Ectodermal cell (in vitro differentiated cells): ENCODE data around the gene ROR1.
"Not testable (repeated sequence)": the region's sequence is repeated elsewhere in the genome, so short reads cannot be mapped to it uniquely, and the experiment has no call there.

ENCODE experiments used
- H3K27ac ChIP-seq: 2 replicates; pipeline ENCODE4 v1.7.0; 2013; ENCODE audit warnings: mild to moderate bottlenecking, low read depth, low read length; ENCODE audit not compliant: insufficient read depth, poor library complexity, severe bottlenecking
- H3K27me3 ChIP-seq: 2 replicates; pipeline ENCODE4 v1.7.0; 2013; ENCODE audit warnings: mild to moderate bottlenecking, low read length; ENCODE audit not compliant: insufficient read depth, control insufficient read depth, poor library complexity, severe bottlenecking
- H3K36me3 ChIP-seq: one replicate; pipeline ENCODE4 v1.7.0; 2013; ENCODE audit warnings: low read length; ENCODE audit not compliant: control insufficient read depth, insufficient read depth
- H3K4me1 ChIP-seq: one replicate; pipeline ENCODE4 v1.7.0; 2013; ENCODE audit warnings: low read length; ENCODE audit not compliant: control insufficient read depth, insufficient read depth
- H3K4me3 ChIP-seq: 2 replicates; pipeline ENCODE4 v1.7.0; 2013; ENCODE audit warnings: low read depth, low read length, control low read depth; ENCODE audit not compliant: insufficient read depth
- H3K9me3 ChIP-seq: 2 replicates; pipeline ENCODE4 v1.7.0; 2013; ENCODE audit warnings: mild to moderate bottlenecking, low read length, moderate library complexity; ENCODE audit not compliant: control insufficient read depth
- WGBS, 2 experiments: methylation state at CpG; one replicate each; pipeline ENCODE4 v1.1.7; 2013; ENCODE audit warnings: missing lambda C conversion rate in 2 of 2; 5-methylcytosine and 5-hydroxymethylcytosine counted together

The ROR1 gene

GRCh38 chr1:63799820-63800219 lies 26.0 kb downstream of the ROR1 start:
- Histone ChIP-seq H3K27ac (no peak overlapping the region), H3K4me1 (peaks cover 25% of the 10 kb centered on the region), H3K27me3 (no peaks in the 10 kb centered on the region), H3K36me3 (no peaks in the 10 kb centered on the region), H3K9me3 (no peaks in the 10 kb centered on the region), H3K4me3 (no peak overlapping the region)
- WGBS, 2 experiments = 90 to 100% methylated on average over 3 of the region's 3 CpGs

DNA sequence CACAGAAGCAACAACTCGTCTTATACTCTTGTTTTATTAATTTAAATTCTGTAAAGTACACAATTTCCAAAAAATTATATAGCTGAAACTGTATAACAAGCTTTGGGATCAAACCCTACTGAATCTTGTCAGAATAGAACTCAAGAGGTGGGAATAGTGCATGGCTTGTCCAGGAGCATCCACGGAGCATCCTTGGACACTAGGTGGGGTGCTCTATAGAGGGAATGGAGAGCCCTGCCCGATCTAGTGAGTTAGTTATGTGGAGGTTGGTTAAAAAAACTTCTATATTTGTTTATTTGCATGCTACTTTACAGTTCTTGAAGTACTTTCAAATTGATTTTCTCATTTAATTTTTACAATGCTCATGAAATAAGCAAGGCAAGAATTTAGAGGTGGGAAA lies 28.3 kb downstream of the ROR1 start:
- Histone ChIP-seq H3K27ac (no peak overlapping the region), H3K4me3 (no peak overlapping the region), H3K27me3 (no peaks in the 10 kb centered on the region), H3K36me3 (peaks cover 1% of the 10 kb centered on the region), H3K4me1 (peaks cover 11% of the 10 kb centered on the region), H3K9me3 (no peaks in the 10 kb centered on the region)
- WGBS, 2 experiments = 74 to 78% methylated on average over 2 of the region's 3 CpGs

DNA sequence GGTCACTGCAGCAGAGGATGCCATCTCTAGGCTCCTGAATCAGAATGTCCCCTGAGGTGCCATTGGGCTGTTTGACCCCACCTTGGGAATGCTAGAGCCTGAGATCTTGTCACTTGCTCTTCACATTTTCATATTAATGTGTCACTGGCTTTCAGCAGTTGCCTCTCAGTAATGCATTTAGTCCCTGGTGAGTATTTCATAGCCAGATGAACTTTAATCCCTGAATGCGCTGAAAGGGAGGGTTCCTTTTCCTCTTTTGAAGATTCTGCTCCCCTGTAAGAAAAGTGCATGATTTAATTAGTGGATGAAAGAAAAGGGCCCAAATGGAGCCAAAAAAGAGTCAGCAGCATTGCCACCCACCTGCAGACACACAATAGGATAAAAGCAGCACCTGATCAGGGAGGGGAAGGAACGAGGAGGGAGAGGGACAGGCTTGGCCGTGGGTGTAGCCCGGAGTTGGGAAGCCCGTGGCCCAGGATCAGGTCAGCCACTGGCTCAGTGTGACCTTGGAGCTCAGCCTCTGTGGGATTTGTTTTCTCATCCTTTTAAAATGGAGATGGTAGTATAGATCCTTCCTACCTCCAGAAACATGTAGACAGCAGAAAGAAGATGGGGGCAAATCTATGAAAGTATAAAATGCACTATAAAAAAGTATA lies 31.1 kb downstream of the ROR1 start:
- Histone ChIP-seq H3K9me3 (no peaks in the 10 kb centered on the region), H3K27ac (peak overlapping the region; percentile 18)
- 43 to 44% methylated on average over 5 of the region's 5 CpGs for WGBS, 2 experiments

GRCh38 chr1:63807046-63807445 lies 33.2 kb downstream of the ROR1 start:
- 60 to 65% methylated on average over 1 of the region's 1 CpG for WGBS, 2 experiments
- H3K27me3 ChIP-seq = no peaks in the 10 kb centered on the region
- peak overlapping the region; percentile 38 for H3K27ac ChIP-seq
- peaks cover 27% of the 10 kb centered on the region for H3K4me1 ChIP-seq
- H3K9me3 ChIP-seq = no peaks in the 10 kb centered on the region
- H3K4me3 ChIP-seq = no peak overlapping the region
- H3K36me3 ChIP-seq = peaks cover 10% of the 10 kb centered on the region

More for the DNA sequence above, 31.1 kb downstream of the ROR1 start:
- Histone ChIP-seq H3K4me3 (no peak overlapping the region), H3K27me3 (no peaks in the 10 kb centered on the region), H3K4me1 (peaks cover 18% of the 10 kb centered on the region), H3K36me3 (peaks cover 10% of the 10 kb centered on the region)

GRCh38 chr1:63810936-63811469 lies 37.2 kb downstream of the ROR1 start:
- no peaks in the 10 kb centered on the region for H3K27me3 ChIP-seq
- no peak overlapping the region for H3K27ac ChIP-seq
- WGBS, 2 experiments = 88 to 92% methylated on average over 3 of the region's 3 CpGs
- no peaks in the 10 kb centered on the region for H3K9me3 ChIP-seq
- H3K4me1 ChIP-seq = peaks cover 17% of the 10 kb centered on the region
- H3K4me3 ChIP-seq = no peak overlapping the region
- peaks cover 23% of the 10 kb centered on the region for H3K36me3 ChIP-seq

DNA sequence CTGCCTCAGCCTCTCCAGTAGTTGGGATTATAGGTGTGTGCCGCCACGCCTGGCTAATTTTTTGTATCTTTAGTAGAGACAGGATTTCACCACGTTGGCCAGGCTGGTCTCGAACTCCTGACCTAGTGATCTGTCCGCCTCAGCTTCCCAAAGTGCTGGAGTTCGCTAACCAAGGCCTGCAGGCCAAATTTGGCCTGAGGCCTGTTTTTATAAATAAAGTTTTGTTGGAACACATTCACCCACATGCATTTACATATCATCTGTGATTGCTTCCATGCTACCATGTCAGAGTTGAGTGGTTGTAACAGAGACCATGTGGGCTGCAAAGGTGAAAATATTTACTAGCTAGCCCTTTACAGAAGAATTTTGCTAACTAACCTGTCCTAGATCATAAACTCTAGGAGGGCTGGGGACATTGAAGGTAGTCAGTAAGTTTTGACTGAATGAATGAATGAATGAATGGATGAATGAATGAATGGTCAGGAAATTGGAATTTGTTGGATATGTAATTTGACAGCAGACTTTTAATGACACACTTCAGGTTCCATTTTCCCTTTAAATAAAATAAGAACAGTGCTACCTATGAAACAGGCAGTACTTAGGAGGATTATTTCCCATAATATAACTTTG lies 38.4 kb downstream of the ROR1 start:
- H3K27ac ChIP-seq = no peak overlapping the region
- H3K4me1 ChIP-seq = peaks cover 17% of the 10 kb centered on the region
- WGBS, 2 experiments = 87 to 98% methylated on average over 6 of the region's 6 CpGs
- no peak overlapping the region for H3K4me3 ChIP-seq
- no peaks in the 10 kb centered on the region for H3K9me3 ChIP-seq
- peaks cover 21% of the 10 kb centered on the region for H3K36me3 ChIP-seq
- H3K27me3 ChIP-seq = no peaks in the 10 kb centered on the region

GRCh38 chr1:63813829-63814277 lies 40.0 kb downstream of the ROR1 start:
- H3K36me3 ChIP-seq = peaks cover 12% of the 10 kb centered on the region
- no peaks in the 10 kb centered on the region for H3K27me3 ChIP-seq
- H3K4me1 ChIP-seq = peaks cover 20% of the 10 kb centered on the region
- no peak overlapping the region for H3K27ac ChIP-seq
- no peaks in the 10 kb centered on the region for H3K9me3 ChIP-seq
- H3K4me3 ChIP-seq = no peak overlapping the region
- 91 to 94% methylated on average over 3 of the region's 3 CpGs for WGBS, 2 experiments

GRCh38 chr1:63816217-63816815 lies 42.5 kb downstream of the ROR1 start:
- H3K4me3 ChIP-seq, H3K27me3 ChIP-seq, H3K9me3 ChIP-seq, H3K27ac ChIP-seq, H3K4me1 ChIP-seq: not testable (repeated sequence)
- peaks cover 12% of the 10 kb centered on the region for H3K36me3 ChIP-seq
- WGBS, 2 experiments = 93 to 97% methylated on average over 5 of the region's 5 CpGs

DNA sequence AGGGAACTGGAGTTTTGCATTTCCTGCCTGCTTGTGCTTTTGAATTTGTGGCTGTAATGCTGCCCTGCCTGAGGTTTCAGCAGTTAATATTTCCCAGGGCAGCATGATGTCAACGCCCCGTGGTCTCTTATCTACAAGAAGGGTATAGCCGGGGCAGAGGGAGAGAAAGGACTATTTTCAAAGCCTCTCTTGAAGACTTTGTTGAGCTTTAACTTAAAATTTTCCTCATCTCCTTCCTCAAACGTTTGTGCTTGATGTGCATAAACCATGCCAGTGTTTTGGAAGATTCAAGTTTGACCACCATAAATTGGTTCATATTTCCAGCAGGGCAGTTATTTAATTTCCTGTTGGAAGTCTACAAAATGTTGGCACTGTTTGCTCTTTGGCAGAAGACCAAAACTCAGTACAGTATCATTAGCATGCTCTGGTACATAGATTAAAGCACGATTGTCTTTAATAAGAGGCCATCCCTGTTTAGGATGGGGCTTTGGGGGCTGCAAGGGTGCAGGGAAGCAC lies 43.4 kb downstream of the ROR1 start:
- Histone ChIP-seq H3K27ac (no peak overlapping the region), H3K27me3 (no peaks in the 10 kb centered on the region), H3K4me3 (no peak overlapping the region), H3K9me3 (no peaks in the 10 kb centered on the region), H3K4me1 (peaks cover 5% of the 10 kb centered on the region), H3K36me3 (peaks cover 12% of the 10 kb centered on the region)
- 75 to 76% methylated on average over 5 of the region's 5 CpGs for WGBS, 2 experiments

DNA sequence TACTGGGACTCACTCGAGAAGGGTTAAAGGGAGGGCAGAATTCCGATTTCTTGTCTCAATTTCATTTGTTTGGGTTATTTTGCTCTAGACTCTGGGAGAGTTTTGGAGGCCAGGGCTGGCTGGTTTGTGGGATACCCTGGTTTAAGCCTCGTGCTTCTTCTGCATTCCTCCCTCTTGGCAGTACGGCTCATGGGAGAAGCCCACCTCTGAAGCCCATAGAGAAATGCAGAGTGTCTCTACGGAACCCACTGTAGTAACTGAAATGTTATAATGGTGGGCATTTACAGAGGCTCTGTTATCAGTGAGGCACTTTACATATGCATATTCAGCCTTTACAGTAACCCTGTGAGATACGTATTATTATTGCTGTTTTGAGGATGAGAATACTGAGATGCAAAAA lies 43.9 kb downstream of the ROR1 start:
- no peak overlapping the region for H3K27ac ChIP-seq
- H3K27me3 ChIP-seq = no peaks in the 10 kb centered on the region
- H3K4me3 ChIP-seq = no peak overlapping the region
- peaks cover 12% of the 10 kb centered on the region for H3K36me3 ChIP-seq
- WGBS, 2 experiments = 76 to 79% methylated on average over 5 to 6 of the region's 6 CpGs
- H3K9me3 ChIP-seq = no peaks in the 10 kb centered on the region
- peaks cover 5% of the 10 kb centered on the region for H3K4me1 ChIP-seq
